SK-N-SH treated with all-trans-retinoic acid at 6 μM for 48 hours (cell line): ENCODE results near the gene KCNC3.

Source experiments
- TCF4 ChIP-seq: fragments of 250-450 bp; sonication (Bioruptor Pico); IDR thresholded peaks from 2 replicates; pipeline ENCODE4 v1.8.0; 2021; ENCODE audit warnings: mild to moderate bottlenecking, moderate library complexity, borderline replicate concordance
- ZFP30 ChIP-seq: fragments of 450-650 bp; formaldehyde crosslinking; IDR thresholded peaks from 2 replicates; pipeline ENCODE4 v1.5.0; 2022; ENCODE audit warnings: mild to moderate bottlenecking, moderate library complexity
- ZNF70 ChIP-seq: fragments of 450-650 bp; formaldehyde crosslinking; IDR thresholded peaks from 2 replicates; pipeline ENCODE4 v1.5.0; 2020; ENCODE audit warnings: mild to moderate bottlenecking, moderate library complexity

- TF ChIP-seq TCF4 (CRISPR knock-in tag) (no peak), ZFP30 (no peak), ZNF70 (CRISPR knock-in tag) (no peak)
These were observed 35.7 kb downstream of the KCNC3 start for GRCh38 chr19:50293263-50294004.
